SH-SY5Y (cell line): ENCODE measurements around the gene SHQ1.

Source experiments
- GATA2 ChIP-seq: IDR thresholded peaks from 2 replicates; pipeline ENCODE4 v1.6.1; 2011; ENCODE audit warnings: mild to moderate bottlenecking, low read depth, low read length
- GATA3 ChIP-seq: IDR thresholded peaks from 2 replicates; pipeline ENCODE4 v1.6.1; 2011; ENCODE audit warnings: low read depth, mild to moderate bottlenecking, low read length, moderate library complexity

- no peak for TF ChIP-seq GATA2
- no peak for TF ChIP-seq GATA3
Measured at GRCh38 chr3:72855001-72855400, 6.8 kb upstream of the SHQ1 start.
